ENCODE measurements around the gene GALC.
A peak's percentile ranks its signal among the peaks of the same experiment; 100 is the strongest.

Gene GALC

GRCh38 chr14:88023658-88024187, 30.7 kb upstream of the GALC start:
- no peak overlapping the region for H3K27ac ChIP-seq
- no peak for DNase-seq (ENCODE audit: low spot score)
- ChIA-PET CTCF (no interaction called here), POLR2A (ENCODE audit: low non-redundant PET) (no interaction called here)
- TF ChIP-seq, protein P1, sequence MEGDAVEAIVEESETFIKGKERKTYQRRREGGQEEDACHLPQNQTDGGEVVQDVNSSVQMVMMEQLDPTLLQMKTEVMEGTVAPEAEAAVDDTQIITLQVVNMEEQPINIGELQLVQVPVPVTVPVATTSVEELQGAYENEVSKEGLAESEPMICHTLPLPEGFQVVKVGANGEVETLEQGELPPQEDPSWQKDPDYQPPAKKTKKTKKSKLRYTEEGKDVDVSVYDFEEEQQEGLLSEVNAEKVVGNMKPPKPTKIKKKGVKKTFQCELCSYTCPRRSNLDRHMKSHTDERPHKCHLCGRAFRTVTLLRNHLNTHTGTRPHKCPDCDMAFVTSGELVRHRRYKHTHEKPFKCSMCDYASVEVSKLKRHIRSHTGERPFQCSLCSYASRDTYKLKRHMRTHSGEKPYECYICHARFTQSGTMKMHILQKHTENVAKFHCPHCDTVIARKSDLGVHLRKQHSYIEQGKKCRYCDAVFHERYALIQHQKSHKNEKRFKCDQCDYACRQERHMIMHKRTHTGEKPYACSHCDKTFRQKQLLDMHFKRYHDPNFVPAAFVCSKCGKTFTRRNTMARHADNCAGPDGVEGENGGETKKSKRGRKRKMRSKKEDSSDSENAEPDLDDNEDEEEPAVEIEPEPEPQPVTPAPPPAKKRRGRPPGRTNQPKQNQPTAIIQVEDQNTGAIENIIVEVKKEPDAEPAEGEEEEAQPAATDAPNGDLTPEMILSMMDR (conservative IDR thresholded peaks at IDR 0.05; ENCODE audit: low read depth) = no peak

DNA sequence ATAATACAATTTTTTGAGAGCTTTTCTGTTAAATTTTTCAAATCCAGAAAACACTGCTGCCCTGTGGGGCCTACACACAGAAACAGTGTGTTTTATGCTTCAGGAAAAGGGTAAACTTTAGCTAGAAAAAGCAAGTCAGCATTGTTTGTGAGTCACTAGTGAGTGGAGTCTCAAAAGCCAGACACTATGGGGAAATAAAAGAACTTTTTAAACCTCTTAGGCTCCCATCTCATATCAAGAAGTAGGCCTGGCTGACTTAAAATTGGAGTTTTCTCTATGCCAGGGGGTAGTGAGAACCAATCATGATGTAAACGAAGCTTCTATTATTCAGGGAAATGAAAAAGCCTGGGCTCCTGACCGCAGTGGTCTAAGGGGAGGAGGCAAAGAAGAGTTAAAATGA, 24.6 kb upstream of the GALC start:
- CTCF ChIA-PET = interaction anchor here (0.7 kb wide), 1 partner anchor 161 kb away, joined by 5 read pairs; no protein-coding TSS in a partner anchor
- POLR2A ChIA-PET (ENCODE audit: low non-redundant PET) = no interaction called here
- no peak for DNase-seq (ENCODE audit: low spot score)
- TF ChIP-seq, protein P1 (conservative IDR thresholded peaks at IDR 0.05; ENCODE audit: low read depth) = no peak
- no peak overlapping the region for H3K27ac ChIP-seq

DNA sequence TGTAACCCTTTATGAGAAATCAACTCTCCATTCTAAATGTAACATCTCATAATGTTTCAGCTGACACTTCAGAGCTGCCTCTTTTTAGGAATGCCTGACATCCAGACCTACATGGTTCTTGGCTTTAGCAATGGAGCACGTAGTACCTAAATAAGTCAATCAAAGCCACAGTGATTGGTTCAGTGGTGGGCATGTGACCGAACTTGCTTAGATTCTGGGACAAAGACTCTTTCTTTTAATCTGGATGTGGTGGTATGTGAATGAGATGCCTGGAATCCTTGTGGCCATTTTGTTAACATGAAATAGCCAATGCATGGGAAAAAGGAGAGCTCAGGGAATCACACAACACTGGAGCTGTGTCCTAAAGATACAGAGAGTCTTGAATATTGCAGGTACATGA, 23.8 kb upstream of the GALC start:
- ChIA-PET POLR2A (ENCODE audit: low non-redundant PET) (no interaction called here), CTCF (interaction anchor here (1.2 kb wide), 1 partner anchor 172 kb away, joined by 3 read pairs; no protein-coding TSS in a partner anchor)
- no peak for DNase-seq (ENCODE audit: low spot score)
- TF ChIP-seq, protein P1 (conservative IDR thresholded peaks at IDR 0.05; ENCODE audit: low read depth) = no peak
- H3K27ac ChIP-seq = no peak overlapping the region

DNA sequence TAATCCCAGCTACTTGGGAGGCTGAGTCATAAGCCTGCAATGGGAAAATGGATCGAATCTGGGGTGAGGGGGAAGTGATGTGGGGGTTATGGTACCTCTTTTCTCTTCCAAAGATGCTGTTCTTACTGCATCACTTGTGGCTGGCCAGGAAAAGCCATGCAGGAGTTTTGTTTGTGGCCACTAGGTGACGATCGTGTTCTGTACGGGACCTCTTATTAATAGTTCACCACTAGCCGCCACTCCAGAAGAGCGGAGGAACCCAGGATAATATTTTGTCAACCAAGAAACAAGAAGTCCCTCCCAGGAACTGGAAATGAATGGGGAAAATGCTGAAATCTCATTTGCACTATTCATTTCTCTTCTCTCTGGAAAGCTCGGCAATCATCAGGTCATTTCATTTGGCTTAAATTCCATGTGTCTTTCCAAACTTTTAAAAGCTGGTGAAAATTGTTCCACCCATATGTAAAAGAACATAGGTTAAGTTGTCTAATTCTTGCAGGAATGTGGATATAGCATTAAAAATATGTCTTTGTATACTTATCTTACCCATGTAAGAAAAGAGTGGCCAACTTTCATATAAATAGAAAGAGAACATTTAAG, 20.9 kb upstream of the GALC start:
- ChIA-PET CTCF (interaction anchor here (0.6 to 1.1 kb wide), 11 partner anchors 27 to 653 kb away, joined by 3 to 7 read pairs (median 3); no protein-coding TSS in a partner anchor), POLR2A (ENCODE audit: low non-redundant PET) (no interaction called here)
- TF ChIP-seq, protein P1 (conservative IDR thresholded peaks at IDR 0.05; ENCODE audit: low read depth) = peak; percentile 90
- no peak overlapping the region for H3K27ac ChIP-seq
- peak; percentile 53 for DNase-seq (ENCODE audit: low spot score)

DNA sequence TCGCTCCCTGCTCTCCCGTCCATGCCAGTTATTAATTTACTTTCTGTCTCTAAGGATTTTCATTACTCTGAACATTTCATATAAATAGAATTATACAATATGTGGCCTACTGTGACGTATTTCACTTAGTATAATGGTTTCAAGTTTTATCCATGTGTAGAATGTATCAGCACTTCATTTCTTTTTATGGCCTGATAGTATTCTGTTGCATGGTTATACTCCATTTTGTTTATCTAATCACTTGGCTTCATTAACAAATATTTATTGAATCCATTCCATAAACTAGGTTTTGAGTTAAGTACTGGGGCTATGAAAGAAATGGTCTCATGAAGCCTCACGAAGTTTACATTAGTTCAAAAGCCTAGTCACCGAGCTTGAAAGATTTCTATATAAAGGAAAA, 19.5 kb upstream of the GALC start:
- ChIA-PET POLR2A (ENCODE audit: low non-redundant PET) (no interaction called here), CTCF (interaction anchor here (0.6 kb wide), 1 partner anchor 371 kb away, joined by 3 read pairs; no protein-coding TSS in a partner anchor)
- TF ChIP-seq, protein P1 (conservative IDR thresholded peaks at IDR 0.05; ENCODE audit: low read depth) = no peak
- no peak overlapping the region for H3K27ac ChIP-seq
- no peak for DNase-seq (ENCODE audit: low spot score)

DNA sequence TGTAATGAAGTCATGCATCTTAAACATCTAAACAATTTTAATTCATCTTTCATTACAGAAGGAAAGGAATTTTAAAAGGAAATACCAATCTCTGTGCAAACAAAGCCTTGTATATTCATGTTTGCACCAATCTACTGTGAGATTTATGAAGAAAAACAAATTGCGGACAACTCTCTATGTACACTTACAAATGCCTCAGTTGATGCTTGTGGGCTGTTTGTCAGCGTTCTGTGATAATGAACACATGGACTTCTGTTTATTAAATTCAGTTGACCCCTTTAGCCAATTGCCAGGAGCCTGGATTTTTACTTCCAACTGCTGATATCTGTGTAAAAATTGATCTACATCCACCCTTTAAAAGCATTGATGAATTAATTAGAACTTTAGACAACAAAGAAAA, 17.3 kb upstream of the GALC start:
- no peak overlapping the region for H3K27ac ChIP-seq
- ChIA-PET CTCF (no interaction called here), POLR2A (ENCODE audit: low non-redundant PET) (no interaction called here)
- TF ChIP-seq, protein P1 (conservative IDR thresholded peaks at IDR 0.05; ENCODE audit: low read depth) = no peak
- no peak for DNase-seq (ENCODE audit: low spot score)
